ENCODE measurements around the gene WDR6.
A peak's percentile ranks its signal among the peaks of the same experiment; 100 is the strongest.

WDR6 gene

GRCh38 chr3:48997102-48997635, 10.0 kb upstream of the WDR6 start:
- CTCF ChIA-PET: interaction anchor here (0.6 kb wide), 1 partner anchor 9 kb away, joined by 6 read pairs; no protein-coding TSS in a partner anchor

DNA sequence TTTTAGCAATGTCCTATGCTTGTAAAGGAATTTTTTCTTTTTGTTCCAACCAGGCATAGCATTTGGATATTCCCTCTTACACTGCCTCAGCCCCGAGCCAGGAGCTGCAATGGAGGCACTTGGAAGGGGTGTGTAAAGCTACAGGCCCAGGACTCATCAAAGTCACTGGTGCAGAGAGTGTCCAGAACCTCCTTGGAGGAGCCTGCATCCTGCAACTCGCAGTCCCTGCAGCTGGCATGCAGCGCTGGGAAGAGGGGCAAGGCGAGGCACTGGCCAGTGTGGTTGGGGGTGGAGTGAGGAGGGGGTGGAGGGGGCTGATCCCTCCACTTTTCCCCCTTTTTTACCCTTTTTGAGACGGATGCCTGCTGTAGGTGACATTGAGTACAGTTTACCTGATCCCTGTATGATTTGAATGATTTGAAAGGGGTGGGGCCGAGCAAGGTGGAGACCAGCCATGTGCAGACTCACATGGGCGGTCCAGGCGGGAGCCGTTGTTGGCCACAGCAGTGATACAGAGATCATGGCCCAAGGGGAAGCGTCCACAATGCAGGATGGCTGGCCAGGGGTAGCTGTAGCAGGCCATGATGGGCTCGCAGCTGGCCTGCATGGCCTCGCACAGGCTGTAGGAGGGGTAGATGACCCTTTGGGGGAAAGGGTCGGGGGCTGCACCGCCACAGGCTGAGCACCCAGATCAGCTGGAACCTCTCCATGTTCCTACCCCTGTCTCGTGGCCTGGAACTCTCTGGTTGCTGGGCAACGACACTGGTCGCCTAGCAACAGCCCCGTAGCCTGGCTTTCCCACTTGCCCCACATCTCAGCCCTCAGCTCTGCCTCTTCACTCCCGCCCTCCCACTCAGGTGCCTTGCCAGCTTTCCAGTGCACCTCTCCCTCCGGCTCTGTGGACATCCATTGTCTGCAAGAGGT, 9.2 kb upstream of the WDR6 start:
- TF ChIP-seq, protein P1, sequence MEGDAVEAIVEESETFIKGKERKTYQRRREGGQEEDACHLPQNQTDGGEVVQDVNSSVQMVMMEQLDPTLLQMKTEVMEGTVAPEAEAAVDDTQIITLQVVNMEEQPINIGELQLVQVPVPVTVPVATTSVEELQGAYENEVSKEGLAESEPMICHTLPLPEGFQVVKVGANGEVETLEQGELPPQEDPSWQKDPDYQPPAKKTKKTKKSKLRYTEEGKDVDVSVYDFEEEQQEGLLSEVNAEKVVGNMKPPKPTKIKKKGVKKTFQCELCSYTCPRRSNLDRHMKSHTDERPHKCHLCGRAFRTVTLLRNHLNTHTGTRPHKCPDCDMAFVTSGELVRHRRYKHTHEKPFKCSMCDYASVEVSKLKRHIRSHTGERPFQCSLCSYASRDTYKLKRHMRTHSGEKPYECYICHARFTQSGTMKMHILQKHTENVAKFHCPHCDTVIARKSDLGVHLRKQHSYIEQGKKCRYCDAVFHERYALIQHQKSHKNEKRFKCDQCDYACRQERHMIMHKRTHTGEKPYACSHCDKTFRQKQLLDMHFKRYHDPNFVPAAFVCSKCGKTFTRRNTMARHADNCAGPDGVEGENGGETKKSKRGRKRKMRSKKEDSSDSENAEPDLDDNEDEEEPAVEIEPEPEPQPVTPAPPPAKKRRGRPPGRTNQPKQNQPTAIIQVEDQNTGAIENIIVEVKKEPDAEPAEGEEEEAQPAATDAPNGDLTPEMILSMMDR (conservative IDR thresholded peaks at IDR 0.05; ENCODE audit: low read depth): no peak
- no peak overlapping the region; the same call in 1 of the 2 replicates for H3K27ac ChIP-seq
- POLR2A ChIA-PET (ENCODE audit: low non-redundant PET): no interaction called here
- DNase-seq (ENCODE audit: low spot score): no peak
- CTCF ChIA-PET: interaction anchor here (0.6 kb wide), 2 partner anchors 9 to 10 kb away, joined by 3 to 6 read pairs; no protein-coding TSS in a partner anchor

More at GRCh38 chr3:48997102-48997635, 10.0 kb upstream of the WDR6 start:
- POLR2A ChIA-PET (ENCODE audit: low non-redundant PET): no interaction called here
- DNase-seq (ENCODE audit: low spot score): no peak
- peak overlapping the region; percentile 21 for H3K27ac ChIP-seq
- TF ChIP-seq, protein P1 (conservative IDR thresholded peaks at IDR 0.05; ENCODE audit: low read depth): no peak

- H3K27ac ChIP-seq: peak overlapping the region; percentile 39
- CTCF ChIA-PET: no interaction called here
- DNase-seq (ENCODE audit: low spot score): no peak
- TF ChIP-seq, protein P1 (conservative IDR thresholded peaks at IDR 0.05; ENCODE audit: low read depth): no peak
- POLR2A ChIA-PET (ENCODE audit: low non-redundant PET): no interaction called here
Observed at GRCh38 chr3:48999085-48999858, 7.9 kb upstream of the WDR6 start.

DNA sequence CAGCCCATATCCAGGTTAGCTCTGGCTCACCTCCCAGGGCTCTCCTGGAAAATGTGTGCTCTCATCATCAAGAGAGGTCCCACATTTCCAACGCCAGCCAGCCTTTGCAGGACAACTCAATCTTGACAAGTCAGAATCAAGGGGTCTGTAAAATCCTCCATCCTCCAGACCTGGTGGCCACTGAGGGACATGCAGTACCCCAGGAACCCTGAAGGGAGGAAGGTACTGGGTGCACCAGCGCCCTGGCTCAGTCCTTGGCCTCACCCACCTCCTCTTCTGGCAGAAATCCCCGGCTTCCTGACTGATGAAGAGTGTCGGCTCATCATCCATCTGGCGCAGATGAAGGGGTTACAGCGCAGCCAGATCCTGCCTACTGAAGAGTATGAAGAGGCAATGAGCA, 6.0 kb upstream of the WDR6 start:
- TF ChIP-seq, protein P1 (conservative IDR thresholded peaks at IDR 0.05; ENCODE audit: low read depth): no peak
- ChIA-PET CTCF (no interaction called here), POLR2A (ENCODE audit: low non-redundant PET) (no interaction called here)
- no peak for DNase-seq (ENCODE audit: low spot score)
- peak overlapping the region; percentile 32 for H3K27ac ChIP-seq

DNA sequence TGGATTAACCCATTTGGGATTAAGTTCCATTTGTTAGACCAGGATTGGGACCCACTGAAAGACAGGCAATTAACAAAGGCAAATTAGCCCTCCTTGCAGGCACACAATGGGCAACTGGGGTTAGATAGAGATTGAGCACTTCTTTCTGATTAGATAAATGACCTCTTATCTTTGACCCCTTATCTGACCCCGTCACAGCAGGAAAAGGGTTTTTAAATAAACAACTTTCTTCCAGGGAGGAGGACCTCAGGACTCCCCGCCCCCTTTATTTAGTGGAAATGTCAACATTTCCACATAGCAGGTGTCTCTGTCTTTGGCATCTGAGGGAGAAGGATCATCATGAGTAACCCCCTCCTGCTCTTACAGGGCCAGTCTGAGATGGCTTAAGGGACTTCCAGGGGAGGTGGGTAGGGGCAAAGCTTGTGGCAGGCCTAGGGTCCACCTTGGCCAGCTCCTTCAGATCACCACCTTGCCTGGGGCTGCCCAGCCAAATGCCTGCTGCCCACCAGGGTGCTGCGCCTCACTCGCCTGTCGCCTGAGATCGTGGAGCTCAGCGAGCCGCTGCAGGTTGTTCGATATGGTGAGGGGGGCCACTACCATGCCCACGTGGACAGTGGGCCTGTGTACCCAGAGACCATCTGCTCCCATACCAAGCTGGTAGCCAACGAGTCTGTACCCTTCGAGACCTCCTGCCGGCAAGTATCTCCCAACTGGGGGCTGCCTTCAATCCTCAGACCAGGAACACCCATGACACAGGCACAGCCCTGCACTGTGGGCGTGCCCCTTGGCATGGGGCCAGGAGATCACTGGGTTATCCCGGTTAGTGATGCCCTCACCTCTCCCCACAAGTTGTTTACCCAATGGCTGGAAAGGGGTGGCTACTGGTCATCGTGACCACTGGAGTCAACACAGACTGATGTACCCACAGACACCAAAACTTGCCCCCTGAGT, 2.6 kb upstream of the WDR6 start:
- peak overlapping the region; percentile 97 for H3K27ac ChIP-seq
- POLR2A ChIA-PET (ENCODE audit: low non-redundant PET): interaction anchor here (0.7 kb wide), 1 partner anchor 18 kb away, joined by 5 read pairs; the partner anchor contains the start of gene NDUFAF3
- TF ChIP-seq, protein P1 (conservative IDR thresholded peaks at IDR 0.05; ENCODE audit: low read depth): no peak
- CTCF ChIA-PET: interaction anchor here (0.5 kb wide), 1 partner anchor 16 kb away, joined by 3 read pairs; no protein-coding TSS in a partner anchor
- DNase-seq (ENCODE audit: low spot score): no peak

All from RWPE1 (cell line).